ENCODE data around the gene MZB1.

GRCh38 chr5:139381837-139382761, 7.6 kb downstream of the MZB1 start:
- TF ChIP-seq CTCF (IDR thresholded peaks at IDR 0.05) = no peak
- no peak for TF ChIP-seq CBFB (CRISPR knock-in tag; IDR thresholded peaks at IDR 0.05; ENCODE audit: low read depth)
- no peak for TF ChIP-seq ZNF423 (CRISPR knock-in tag; IDR thresholded peaks at IDR 0.05)
- TF ChIP-seq TEAD4 (CRISPR knock-in tag; IDR thresholded peaks at IDR 0.05) = no peak

Data from WTC11 (cell line).